ENCODE measurements around the gene ANKRD44.

DNA sequence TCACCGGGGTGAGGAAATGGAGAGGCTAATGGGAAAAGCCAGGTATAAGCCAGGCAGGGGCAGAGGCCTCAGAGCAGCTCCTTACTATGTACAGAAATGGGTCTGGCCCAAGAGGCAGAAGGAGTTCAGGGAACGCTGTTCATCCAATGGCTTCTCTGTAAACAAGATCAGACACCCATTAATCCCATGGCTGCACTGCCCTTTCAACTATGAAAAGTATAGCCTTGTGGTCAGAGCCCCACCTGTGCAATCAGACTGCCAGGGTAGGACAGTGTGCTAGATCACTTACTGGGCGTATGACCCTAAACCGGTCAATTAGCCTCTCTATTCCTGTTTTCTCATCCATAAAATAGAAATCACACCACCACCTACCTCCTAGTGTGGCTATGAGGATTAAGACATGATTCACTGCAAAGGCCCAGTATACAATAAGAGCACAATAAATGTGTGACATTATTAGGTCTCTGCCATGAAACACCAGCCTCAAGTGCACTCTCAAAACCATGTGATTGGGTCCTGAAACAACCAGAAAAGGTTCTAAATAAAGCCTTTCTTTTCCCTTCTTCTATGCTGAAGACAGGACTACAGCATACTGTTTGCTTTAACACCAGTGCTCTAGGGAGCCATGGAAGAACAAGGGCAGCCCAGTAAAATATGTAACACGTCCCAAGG, 4.4 kb downstream of the ANKRD44 start:
- no peak for TF ChIP-seq GATA3 (IDR thresholded peaks at IDR 0.05; ENCODE audit: low read depth, low read length)
- no peak for TF ChIP-seq GATA2 (IDR thresholded peaks at IDR 0.05; ENCODE audit: low read depth, low read length)
